NCI-H1417 (cell line): ENCODE measurements around the gene PIP4K2A.

Experiments used
- DNase-seq, 3 experiments: peaks; one replicate each; lab custom pipeline; 2025; lab: John Stamatoyannopoulos, UW

PIP4K2A gene

GRCh38 chr10:22666287-22667092, 47.9 kb downstream of the PIP4K2A start:
- DNase-seq, result peak in 1 of 3 experiments; percentile 5

GRCh38 chr10:22665329-22665728, 49.0 kb downstream of the PIP4K2A start:
- DNase-seq, result no peak

GRCh38 chr10:22662733-22663330, 51.5 kb downstream of the PIP4K2A start:
- no peak for DNase-seq

GRCh38 chr10:22659866-22660265, 54.5 kb downstream of the PIP4K2A start:
- no peak for DNase-seq

GRCh38 chr10:22658745-22659410, 55.5 kb downstream of the PIP4K2A start:
- DNase-seq, result no peak

GRCh38 chr10:22657566-22658225, 56.7 kb downstream of the PIP4K2A start:
- DNase-seq, result no peak

- no peak for DNase-seq
Observed at GRCh38 chr10:22657024-22657423, 57.4 kb downstream of the PIP4K2A start.

GRCh38 chr10:22656036-22656435, 58.3 kb downstream of the PIP4K2A start:
- no peak for DNase-seq

GRCh38 chr10:22655312-22655981, 58.9 kb downstream of the PIP4K2A start:
- peak in 1 of 3 experiments; percentile 25 for DNase-seq

GRCh38 chr10:22652988-22653481, 61.3 kb downstream of the PIP4K2A start:
- no peak for DNase-seq

- DNase-seq, result no peak
Observed at GRCh38 chr10:22651276-22651980, 63.0 kb downstream of the PIP4K2A start.

GRCh38 chr10:22649994-22650393, 64.4 kb downstream of the PIP4K2A start:
- no peak for DNase-seq

GRCh38 chr10:22649390-22649841, 65.0 kb downstream of the PIP4K2A start:
- DNase-seq, result no peak

GRCh38 chr10:22648547-22648961, 65.8 kb downstream of the PIP4K2A start:
- peak in 1 of 3 experiments; percentile 17 for DNase-seq

- DNase-seq, result no peak
Observed at GRCh38 chr10:22647244-22647643, 67.1 kb downstream of the PIP4K2A start.

GRCh38 chr10:22646388-22646853, 68.0 kb downstream of the PIP4K2A start:
- DNase-seq, result no peak

- no peak for DNase-seq
Observed at GRCh38 chr10:22644222-22644621, 70.2 kb downstream of the PIP4K2A start.

- no peak for DNase-seq
Observed at GRCh38 chr10:22643775-22644174, 70.6 kb downstream of the PIP4K2A start.

- no peak for DNase-seq
Observed at GRCh38 chr10:22643116-22643515, 71.3 kb downstream of the PIP4K2A start.

GRCh38 chr10:22641743-22642142, 72.6 kb downstream of the PIP4K2A start:
- no peak for DNase-seq

- DNase-seq, result peak in 1 of 3 experiments; percentile 9
Observed at GRCh38 chr10:22640359-22640758, 74.0 kb downstream of the PIP4K2A start.
